ENCODE data around the gene NOL7. TPM values are rescaled to one million over a fixed set of nuclear protein-coding genes. Genes with fewer than 3 reads are reported as not detected.

Gene NOL7
- 75.6 and 80.0 TPM in 2 replicates for total RNA-seq
- 20.5 and 36.3 TPM in 2 replicates for polyA plus RNA-seq
- 38.8 and 40.8 TPM in 2 replicates for polyA plus RNA-seq (2011; cell fraction: cytosol; rRNA removed)
- 15.0 and 29.2 TPM in 2 replicates for polyA plus RNA-seq (2011; cell fraction: nucleus; rRNA removed)
- 51.6 and 73.6 TPM in 2 replicates for polyA plus RNA-seq (2012)
- polyA minus RNA-seq: 4.4 and 6.5 TPM in 2 replicates
- polyA minus RNA-seq (2011; cell fraction: cytosol; rRNA and poly(A)+ RNA removed): 22.8 TPM
- polyA minus RNA-seq (2011; cell fraction: nucleus; rRNA and poly(A)+ RNA removed): 5.3 and 8.2 TPM in 2 replicates
- percentile 92 among the genes with signal in this experiment for Bru-seq, nascent RNA
- percentile 89 among the genes with signal in this experiment for BruChase-seq, experiment 1, labeled RNA remaining after a 6-hour chase
- BruChase-seq, experiment 2, labeled RNA remaining after a 2-hour chase: percentile 80 among the genes with signal in this experiment
- long read RNA-seq, transcript NOL7-203 (9 exons, 920 nt): minor isoform, 8 of 411 reads
- long read RNA-seq, transcript NOL7-202 (8 exons, 1,184 nt): major isoform, 388 of 411 reads
- long read RNA-seq, partial matches to known transcripts: 5 of 411 reads
- long read RNA-seq, other reads (novel, unspliced or antisense): 10 of 411 reads

- peak within 1 kb of the TSS; percentile 89 to 99 (median 98) for H3K4me3 ChIP-seq (replicated peaks in 1 of 3; ENCODE audit: insufficient read depth in 1 of 3, low read depth in 1 of 3, low read length in 3 of 3)
- peak within 1 kb of the TSS; percentile 70 for H3K4me2 ChIP-seq (ENCODE audit: insufficient read depth, low read length)
Measured at GRCh38 chr6:13614926-13615791, at the start of gene NOL7. Gene NOL7 (plus strand): TSS chr6:13615335. CDS start chr6:13615359, 24 bp downstream.

More at GRCh38 chr6:13614926-13615791, at the start of gene NOL7:
- Histone ChIP-seq H3K9me3 (replicated peaks; ENCODE audit: control insufficient read depth, insufficient read depth, low read length) (no peaks in the 10 kb centered on the region), H4K20me1 (replicated peaks; ENCODE audit: control insufficient read depth, extremely low read depth, insufficient read depth, low read length) (no peaks in the 10 kb centered on the region), H3K27ac (ENCODE audit: insufficient read depth, low read depth, low read length) (peak within 1 kb of the TSS; percentile 78), H3K79me2 (ENCODE audit: control insufficient read depth, insufficient read depth, low read length) (peaks cover 28% of the 10 kb centered on the region), H3K27me3 (ENCODE audit: control insufficient read depth in 2 of 2, insufficient read depth in 2 of 2, low read length in 2 of 2) (no peaks in the 10 kb centered on the region), H2AFZ (ENCODE audit: low read depth, low read length) (peak within 1 kb of the TSS; percentile 65), H3K9me1 (replicated peaks; ENCODE audit: control insufficient read depth, extremely low read depth, insufficient read depth, low read length) (no peaks in the 10 kb centered on the region), H3K9ac (replicated peaks; ENCODE audit: extremely low read depth, insufficient read depth, low read length) (peak within 1 kb of the TSS; percentile 94), H3K4me1 (ENCODE audit: control insufficient read depth, extremely low read depth, insufficient read depth, low read length) (peaks cover 17% of the 10 kb centered on the region), H3K36me3 (ENCODE audit: control insufficient read depth in 2 of 2, extremely low read depth in 1 of 2, insufficient read depth in 2 of 2, low read length in 2 of 2) (peaks cover 8 to 22% of the 10 kb centered on the region in 2 experiments)
- FAIRE-seq (peak; percentile 82), DNase-seq (ENCODE audit: low read depth, low spot score) (peak; percentile 98)
- TF ChIP-seq POLR2AphosphoS5 (IDR thresholded peaks at IDR 0.05; ENCODE audit: insufficient read depth, low read depth, low read length) (peak; percentile 90), MAX (IDR thresholded peaks at IDR 0.05; ENCODE audit: insufficient read depth, insufficient read length) (peak; percentile 98), FOS (IDR thresholded peaks at IDR 0.05; ENCODE audit: borderline replicate concordance, insufficient read depth, low read length) (no peak), MYC (IDR thresholded peaks at IDR 0.05; ENCODE audit: low read depth, low read length) (peak; percentile 97), JUN (IDR thresholded peaks at IDR 0.05; ENCODE audit: borderline replicate concordance, insufficient read depth, insufficient read length, low read depth) (no peak), CTCF (IDR thresholded peaks at IDR 0.05; ENCODE audit: extremely low read depth in 1 of 2, insufficient read depth in 1 of 2, low read depth in 1 of 2, low read length in 2 of 2) (peak; percentile 97 to 98), POLR2A (IDR thresholded peaks at IDR 0.05; ENCODE audit: low read depth, low read length) (peak; percentile 67), EZH2 (IDR thresholded peaks at IDR 0.05; ENCODE audit: borderline replicate concordance, low read depth, low read length, severe bottlenecking) (no peak)
- intact Hi-C loops (cut with micrococcal nuclease) (loop anchor here (1.0 to 10.0 kb wide), 10 partner anchors 41 to 980 kb away; partner anchors contain the start of genes GFOD1, MCUR1, SIRT5 and TBC1D7), dilution Hi-C loops (cut with MboI; ENCODE audit: extremely low pct_ligation_motif_present, low sequenced_read_pairs) (no loop called here)
- CTCF ChIA-PET: interaction anchor here (0.8 to 3.4 kb wide), 29 partner anchors 10 to 703 kb away, joined by 3 to 42 read pairs (median 5); partner anchors contain the start of genes GFOD1, RANBP9, SIRT5 and TBC1D7
- BruUV-seq (replicated peaks): no TSS peak
- POLR2A ChIA-PET: interaction anchor here (0.7 to 2.0 kb wide), 4 partner anchors 40 to 286 kb away, joined by 3 to 7 read pairs (median 5); partner anchors contain the start of genes GFOD1, SIRT5 and TBC1D7
